M059J (cell line): ENCODE measurements around the gene SLC25A25. TPM values are rescaled to one million over a fixed set of nuclear protein-coding genes. Genes with fewer than 3 reads are reported as not detected.
A peak's percentile ranks its signal among the peaks of the same experiment; 100 is the strongest.
"Not testable (repeated sequence)": the region's sequence is repeated elsewhere in the genome, so short reads cannot be mapped to it uniquely, and the experiment has no call there.

Experiments used
- DNase-seq: peaks from one replicate; pipeline ENCODE4 v3.0.0-alpha.2; 2012; ENCODE audit warnings: low read depth
- total RNA-seq: library from RNA; depleted of rRNA; stranded (reverse); fragments of >200 nt; shearing (Covaris generic); gene quantifications from 2 replicates; pipeline ENCODE4 v1.2.3, GENCODE V29; 2014

Gene SLC25A25
- total RNA-seq, 1 experiment from 2014 or later: 19.8 TPM

DNA sequence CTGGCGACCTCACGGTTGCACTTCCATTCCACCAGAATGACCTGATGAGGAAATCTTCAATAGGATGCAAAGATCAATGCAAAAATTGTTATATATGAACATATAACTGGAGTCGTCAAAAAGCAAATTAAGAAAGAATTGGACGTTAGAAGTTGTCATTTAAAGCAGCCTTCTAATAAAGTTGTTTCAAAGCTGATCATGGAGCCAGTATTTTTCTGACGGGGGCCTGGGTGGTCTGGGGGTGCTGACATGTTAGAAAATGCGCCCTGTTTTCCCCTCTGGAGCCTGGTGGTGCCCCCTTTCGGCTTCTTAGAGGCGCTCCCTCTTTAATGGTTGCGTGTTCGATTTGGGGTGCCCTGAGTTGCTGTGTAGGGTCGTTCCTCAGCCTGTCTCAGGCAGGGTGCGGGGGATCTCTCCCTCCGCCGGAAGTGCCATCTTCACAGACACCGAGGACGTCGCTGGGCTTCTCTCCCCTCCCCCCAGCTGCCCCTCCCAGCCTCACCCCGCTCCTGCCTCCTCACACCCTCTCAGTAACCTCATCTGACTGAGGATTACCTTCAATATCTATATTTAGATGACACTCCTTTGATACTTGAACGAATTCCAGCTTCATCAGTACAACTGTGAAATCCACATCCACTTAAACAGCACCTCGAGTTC, 41.1 kb downstream of the SLC25A25 start:
- no peak for DNase-seq

DNA sequence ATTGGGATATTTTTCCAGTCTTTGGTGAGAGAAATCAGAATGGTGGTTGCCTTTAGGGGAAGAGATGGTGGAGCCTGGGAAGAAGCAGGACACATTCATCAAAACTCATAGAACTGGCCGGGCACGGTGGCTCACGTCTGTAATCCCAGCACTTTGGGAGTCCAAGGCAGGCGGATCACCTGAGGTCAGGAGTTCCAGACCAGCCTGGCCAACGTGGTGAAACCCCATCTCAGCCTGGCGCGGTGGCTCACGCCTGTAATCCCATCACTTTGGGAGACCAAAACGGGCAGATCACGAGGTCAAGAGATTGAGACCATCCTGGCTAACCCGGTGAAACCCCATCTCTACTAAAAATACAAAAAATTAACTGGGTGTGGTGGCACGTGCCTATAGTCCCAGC, 43.7 kb downstream of the SLC25A25 start:
- not testable (repeated sequence) for DNase-seq

DNA sequence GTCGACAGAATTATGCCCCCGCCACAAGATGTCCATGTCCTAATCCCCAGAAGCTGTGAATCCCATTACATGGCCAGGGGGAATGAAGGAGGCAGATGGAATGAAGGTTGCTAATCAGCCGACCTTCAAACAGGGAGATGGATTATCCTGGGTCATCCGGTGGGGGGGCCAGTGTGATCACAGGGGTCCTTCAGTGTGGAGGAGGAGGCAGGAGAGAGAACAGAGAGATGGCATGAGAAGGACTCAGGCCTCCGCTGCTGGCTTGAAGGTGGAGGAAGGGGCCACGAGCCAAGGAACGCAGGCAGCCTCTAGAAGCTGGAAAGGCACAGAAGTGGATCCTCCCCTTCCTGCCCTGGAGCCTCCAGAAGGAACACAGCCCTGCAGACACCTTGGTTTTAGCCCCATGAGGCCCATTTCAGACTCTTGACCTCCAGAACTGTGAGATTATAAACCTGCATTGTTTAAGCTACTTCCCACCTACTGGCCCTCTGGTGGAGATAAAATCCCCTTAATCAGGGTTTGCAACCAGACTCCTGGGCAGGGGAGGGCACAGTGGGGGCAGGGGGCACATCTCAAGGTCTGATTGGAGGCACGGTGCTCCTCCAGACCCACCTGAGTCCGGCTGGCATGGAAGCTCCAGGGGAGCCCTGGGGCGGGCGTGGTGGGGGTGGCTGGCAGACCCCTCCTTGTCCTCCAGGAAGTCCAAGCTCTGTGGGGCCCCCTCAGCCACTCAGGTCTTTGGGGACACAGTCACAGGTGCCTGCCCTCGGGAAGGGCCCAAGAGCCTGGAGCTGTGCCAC, 45.7 kb downstream of the SLC25A25 start:
- DNase-seq: no peak

DNA sequence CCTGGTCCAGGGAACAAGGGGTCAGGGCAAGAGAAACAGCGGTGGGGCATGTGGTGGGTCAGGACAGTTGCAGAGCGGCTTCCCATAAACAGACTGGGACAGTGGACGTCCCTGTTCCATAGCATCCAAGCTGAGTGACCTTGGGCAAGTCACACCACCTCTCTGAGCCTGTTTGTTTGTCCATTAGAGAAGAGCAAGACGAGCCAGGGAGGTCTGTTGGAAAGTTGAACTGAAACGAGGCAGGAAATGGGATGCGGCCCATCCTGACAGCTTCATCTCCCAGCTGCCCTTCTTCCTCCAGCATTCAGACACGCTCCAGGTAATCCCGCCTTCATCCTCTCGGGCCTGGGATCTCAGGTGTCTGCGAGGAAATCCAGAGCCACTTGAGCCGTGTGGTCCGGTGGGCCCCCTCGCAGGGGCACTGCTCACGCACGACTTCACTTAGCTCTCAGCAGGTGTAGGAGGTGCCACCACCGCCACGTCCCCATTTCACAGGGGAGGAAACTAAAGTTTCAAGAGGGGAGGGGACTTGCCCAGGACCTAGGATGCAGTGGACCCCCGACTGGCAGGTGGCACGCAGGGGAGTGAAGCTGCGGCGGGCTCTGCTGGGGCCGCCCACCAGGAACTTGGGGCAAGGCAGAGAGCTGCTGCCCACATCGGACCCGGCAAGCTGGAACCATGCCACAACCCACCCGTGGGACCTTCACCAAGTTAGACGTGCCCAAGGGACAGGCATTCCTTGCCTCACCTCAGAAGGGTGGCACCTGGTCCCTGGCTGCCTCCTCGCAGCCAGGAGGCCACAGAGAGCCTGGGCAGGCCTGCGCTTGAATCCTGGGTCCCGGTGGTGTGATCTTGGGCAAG, 46.5 kb downstream of the SLC25A25 start:
- no peak for DNase-seq

DNA sequence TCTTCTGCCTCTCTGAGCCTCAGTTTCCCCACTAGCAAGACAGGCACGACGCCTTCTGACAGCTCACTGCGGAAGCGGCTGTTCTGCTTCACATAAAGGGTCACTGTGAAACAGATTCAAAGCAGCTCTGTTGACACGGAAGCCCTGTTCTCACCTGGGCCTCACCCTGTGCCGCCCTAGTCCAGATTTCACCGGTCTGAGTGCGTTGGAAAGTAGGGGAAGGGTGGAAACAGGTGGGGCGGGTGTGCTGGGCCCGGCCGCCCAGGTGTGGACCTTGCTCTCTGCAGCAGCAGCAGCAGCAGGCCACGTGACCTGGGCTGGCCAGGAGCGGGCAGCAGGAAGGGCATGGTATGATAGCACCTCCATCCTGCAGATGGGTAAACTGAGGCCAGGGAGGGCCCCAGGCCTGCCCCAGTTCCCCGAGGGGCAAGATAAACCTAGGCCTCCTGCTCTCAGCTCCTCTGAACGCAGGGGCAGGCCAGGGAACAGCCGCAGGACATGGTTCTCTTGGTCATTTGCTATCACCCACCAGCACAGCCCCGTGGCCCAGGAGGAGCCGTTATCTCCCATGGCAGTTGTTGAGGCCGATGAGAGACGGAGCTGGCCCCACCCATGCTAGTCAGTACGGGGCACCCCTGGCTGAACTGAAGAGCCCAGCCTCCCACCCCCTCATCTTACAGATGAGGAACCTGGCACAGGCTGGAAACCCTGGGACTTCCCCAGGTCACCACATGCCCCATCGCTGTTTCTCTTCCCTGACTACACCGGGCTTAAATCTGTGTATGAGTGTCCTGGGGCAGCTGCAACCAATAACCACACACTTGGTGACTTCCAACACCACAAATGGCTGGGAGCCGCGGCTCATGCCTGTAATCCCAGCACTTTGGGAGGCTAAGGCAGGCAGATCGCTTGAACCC, 47.4 kb downstream of the SLC25A25 start:
- no peak for DNase-seq

DNA sequence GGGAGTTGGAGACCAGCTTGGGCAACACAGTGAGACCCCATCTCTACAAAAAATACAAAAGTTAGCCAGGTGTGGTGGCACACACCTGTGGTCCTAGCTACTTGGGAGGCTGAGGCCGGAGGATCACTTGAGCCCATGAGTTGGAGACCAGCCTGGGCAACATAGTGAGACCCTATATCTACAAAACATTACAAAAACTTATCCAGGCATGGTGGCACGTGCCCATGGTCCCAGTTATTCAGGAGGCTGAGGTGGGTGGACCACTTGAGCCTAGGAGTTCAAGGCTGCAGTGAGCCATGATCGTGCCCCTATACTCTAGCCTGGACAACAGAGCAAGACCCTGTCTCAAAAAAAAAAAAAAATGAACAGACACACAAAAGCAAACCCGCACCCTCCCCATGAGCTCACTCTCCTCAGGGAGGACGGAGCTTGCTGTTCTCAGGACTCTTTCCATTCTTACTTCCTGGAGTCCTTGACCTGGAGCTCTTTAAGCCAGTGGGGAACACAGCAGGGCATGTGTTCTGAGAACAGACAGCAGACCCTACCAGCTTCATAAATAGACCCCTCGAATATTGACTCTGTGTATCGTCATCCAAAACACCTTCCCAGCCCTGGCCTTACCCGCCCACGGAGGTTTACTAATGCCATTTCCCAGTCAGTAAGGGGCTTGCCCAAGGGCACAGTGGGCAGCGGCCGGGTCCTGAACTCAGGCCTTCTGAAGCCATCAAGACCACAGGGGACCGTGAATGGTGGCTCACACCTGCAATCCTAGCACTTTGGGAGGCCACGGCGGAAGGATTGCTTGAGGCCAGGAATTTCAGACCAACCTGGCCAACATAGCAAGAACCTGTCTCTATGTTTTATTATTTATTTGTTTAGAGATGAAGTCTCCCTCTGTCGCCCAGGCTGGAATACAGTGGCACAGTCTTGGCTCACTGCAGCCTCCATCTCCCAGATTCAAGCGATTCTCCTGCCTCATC, 48.4 kb downstream of the SLC25A25 start:
- no peak for DNase-seq

DNA sequence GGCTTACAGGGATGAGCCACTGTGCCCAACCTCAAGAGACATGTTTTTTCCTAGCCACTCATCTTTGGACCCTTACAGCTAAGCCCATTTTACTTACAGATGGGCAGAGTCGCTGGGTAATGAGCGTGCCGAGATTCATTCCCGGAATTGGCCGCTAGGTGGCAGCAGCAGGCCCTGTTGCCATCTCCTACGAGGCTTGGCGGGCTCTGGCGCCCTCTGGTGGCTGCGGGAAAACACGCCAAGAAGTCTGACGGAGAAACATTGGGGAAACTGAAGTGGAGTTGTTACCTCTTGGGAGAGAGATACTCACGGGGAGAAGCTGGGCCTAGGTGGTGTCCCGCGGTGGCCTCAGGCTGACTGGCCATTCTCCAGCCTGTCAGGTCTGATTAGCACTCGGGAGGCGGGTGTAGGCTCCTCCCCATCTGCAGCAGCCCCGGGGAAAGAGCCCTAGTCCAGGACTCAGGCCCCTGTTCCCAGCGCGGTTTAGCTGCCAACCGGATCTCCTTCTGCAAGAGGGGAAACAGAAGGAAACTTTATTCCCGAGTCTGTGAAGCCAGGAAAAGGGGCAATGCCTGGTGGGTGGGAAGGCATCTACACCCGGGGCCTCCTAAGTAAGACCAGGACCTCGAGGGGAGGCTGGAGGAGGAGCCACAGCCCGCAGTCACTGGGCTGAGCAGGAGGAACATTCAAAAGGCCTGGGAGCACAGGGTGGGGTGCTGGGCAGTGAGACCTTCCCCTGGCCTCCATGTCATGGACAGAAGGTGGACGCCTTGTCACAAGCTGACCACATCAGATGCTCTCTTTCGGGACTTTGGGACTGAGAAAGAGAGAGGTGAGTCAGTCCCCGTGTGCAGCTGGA, 49.8 kb downstream of the SLC25A25 start:
- DNase-seq: peak; percentile 82

DNA sequence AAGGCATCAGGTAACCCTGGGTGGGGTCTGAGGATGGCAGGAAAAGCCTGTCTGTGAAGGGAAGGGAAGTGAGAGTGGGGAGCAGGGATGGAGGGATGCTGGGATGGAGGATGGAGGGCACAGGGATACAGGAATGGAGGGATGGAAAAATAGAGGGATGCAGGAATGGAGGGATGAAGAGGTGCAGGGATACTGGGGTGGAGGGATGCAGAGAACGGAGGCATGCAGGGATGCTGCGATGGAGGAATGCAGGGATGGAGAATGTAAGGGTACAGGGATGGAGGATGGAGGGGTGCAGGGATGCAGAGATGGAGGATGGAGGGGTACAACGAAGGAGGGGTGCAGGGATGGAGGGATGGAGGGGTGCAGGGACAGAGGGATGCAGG, 50.4 kb downstream of the SLC25A25 start:
- no peak for DNase-seq

DNA sequence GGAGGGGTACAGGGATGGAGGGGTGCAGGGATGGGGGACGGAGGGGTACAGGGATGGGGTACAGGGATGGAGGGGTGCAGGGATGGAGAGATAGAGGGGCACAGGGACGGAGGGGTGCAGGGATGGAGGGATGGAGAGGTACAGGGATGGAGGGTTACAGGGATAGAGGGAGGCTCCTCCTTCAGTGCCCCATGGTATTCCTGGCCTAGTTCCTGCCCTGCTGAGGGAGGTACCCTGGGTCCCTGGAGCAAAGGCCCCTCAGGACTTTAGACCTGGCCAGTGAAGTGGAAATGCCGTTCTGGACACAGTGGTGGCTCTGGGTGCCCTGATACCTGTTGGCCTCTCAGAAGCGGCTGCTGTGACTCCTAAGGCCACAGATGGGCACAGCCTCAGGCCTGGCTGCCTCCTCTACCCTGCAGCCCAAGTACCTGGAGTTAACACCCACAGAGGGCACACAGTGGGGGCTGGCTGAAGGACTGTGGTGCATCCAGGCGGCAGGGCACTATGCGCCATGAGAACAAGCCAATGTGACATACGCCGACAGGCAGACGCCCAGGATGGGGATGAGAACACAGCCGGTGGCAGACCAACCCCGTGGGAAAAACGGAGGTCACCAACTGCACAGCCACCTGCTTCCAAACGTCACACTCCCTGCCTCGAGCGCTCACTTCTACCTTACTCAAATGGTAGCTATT, 51.1 kb downstream of the SLC25A25 start:
- DNase-seq: no peak

DNA sequence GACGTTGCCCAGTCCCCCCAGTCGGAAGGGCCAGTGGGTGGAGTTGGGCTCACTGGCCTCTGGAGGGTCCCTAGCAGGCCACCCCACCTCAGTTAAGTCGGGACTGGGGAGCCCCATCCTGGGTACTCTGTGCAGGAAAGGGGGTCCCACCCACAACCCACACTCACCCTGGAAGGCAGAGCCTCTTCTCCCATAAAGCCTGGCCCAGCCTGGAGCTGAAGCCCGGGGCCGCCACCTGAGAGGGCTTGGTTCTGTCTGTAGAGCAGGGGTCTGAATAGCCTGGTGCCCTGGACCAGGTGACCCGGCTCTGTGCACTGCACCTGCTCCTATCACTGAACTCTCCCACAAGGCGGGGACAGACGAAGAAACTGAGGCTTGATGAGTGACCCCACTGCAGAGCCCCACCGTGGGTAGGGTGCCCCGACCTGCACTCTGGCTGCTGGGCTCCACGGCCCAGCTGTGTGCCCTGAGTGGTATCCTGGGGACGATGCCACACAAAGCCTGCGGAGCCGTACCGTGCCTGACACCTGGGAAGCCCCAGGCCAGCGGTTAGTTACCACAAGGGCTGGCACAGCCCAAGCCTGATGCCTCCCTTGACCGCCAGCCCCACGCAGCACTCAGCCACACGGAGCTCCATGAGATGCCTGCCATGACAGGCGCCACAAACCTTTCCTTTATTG, 52.2 kb downstream of the SLC25A25 start:
- DNase-seq: no peak

DNA sequence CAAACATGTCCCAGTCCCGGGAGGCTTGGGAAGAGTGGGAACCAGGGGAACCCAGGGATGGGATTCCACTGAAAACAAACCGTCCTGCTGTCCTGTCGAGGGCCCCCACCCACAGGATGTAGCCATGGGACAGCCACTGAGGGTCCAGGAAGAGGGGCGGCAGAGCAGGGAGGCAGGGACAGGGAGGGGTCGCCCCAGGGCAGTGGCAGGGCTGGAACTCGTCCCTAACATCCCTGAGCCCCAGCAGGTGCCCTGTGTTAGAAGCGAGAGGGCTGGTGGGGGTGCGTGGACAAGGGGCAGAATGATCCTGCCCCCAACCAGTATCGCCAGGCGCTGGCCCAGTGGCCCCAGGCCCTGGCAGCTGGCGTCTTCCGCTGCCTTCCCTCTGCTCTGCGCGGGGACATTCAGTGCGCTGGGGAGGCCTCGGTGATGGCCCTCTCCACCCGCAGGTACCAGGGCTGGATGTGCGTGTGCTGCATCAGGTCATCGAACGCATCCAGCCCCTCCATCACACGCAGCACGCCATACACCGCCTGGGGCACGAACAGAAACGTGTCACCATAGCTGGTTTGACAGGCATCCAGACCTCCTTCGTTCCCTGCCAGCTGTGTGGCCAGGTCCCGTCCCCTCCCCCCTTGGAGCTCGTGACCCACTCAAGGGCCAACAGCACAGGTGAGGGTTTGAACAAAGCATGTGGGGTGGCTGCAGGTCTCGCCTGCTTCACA, 52.9 kb downstream of the SLC25A25 start:
- no peak for DNase-seq

DNA sequence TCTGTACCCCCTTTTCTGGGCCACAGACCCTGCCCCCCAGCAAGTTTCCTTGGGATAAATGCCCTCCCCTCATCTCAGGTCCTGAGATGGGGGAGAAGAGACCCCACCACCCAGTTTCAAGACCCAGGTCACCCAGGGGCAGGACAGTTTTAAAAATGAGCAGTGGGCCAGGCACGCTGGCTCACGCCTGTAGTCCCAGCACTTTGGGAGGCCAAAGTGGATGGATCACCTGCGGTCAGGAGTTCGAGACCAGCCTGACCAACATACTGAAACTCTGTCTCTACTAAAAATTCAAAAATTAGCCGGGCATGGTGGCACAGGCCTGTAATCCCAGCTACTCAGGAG, 53.4 kb downstream of the SLC25A25 start:
- no peak for DNase-seq

DNA sequence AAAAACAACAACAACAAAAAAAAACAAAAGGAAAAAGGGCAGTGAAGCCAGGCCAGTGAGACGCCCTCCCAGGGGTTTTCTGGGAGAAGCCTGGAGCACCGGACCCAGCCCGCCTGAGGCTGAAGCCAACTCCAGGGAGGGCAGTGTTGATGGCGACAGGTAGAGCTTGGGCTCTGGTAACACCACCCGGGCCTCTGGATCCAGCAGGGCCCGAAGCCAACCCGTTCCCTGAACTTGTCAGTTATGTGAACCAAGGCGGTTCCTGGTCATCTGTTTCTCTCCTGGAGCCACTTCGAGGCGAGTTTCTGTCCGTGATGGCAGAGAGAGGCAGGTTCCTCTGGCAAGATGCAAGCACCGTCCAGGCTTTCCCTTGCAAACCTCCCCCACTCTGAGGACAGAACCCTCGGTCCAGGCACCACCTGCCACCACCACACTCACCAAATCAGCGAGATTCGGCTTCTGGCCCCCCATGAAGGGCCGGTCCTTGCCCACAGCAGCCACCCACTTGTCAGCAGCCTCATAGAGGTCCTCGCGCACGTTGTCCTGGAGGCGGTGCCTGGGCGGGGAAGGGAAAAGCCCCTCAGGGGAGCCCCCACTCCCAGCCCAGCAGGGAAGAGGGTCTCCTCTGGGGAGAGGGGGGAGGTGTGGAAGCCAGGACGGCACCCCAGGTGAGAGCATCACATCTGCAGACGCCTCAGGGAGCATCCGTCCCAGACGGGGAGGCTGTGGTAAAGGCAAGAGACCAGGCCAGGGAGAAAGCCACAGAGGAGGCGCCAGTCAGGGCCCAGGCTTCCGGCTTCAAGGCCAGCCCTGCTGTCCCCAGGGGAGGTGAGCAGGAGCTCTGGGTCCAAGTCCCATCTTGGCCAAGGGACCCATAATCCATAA, 54.1 kb downstream of the SLC25A25 start:
- no peak for DNase-seq

DNA sequence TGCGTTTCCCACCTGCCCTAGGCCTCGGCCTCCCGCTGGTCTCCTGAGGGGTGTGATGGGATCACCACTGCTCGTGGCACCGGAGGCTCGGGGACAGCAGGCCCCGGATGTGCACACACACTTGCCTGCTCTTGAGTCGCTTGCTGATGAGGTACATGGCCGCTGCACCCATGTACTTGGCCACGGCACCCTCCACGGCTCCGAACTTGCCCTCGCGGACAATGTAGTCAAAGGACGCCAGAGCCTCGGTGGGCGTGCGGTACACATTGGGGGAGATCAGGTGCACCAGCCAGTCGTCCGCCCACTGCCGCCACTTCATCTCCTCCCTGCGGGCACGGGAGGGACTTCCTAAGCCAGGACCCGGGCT, 54.8 kb downstream of the SLC25A25 start:
- no peak for DNase-seq

DNA sequence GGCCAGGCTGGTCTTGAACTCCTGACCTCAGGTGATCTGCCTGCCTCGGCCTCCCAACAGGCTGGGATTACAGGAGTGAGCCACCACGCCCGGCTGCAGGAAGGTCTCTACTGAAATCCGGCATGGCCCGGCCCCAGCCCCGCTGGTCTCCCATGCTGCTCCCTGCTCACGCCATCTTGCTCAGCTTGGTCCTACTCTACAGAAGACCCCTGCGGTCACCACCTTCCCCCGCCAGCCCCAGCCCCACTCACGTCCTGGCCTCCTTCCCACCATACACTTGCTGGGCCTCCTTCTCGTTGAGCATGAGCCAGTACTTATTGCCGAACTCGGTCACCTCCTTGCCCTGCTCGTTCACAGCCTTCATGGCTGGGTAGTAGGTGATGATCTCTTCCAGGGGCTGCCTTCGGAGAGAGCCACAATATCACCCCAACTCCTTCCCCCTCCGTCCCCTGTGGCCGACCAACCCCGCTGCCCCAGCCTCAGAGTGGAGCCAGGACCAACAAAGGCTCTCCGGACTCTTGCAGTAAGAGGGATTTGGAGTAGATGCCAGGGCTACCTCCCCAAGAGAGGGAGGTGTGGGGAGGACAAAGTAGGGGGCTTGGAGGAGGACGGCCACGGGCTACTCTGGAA, 55.5 kb downstream of the SLC25A25 start:
- no peak for DNase-seq

DNA sequence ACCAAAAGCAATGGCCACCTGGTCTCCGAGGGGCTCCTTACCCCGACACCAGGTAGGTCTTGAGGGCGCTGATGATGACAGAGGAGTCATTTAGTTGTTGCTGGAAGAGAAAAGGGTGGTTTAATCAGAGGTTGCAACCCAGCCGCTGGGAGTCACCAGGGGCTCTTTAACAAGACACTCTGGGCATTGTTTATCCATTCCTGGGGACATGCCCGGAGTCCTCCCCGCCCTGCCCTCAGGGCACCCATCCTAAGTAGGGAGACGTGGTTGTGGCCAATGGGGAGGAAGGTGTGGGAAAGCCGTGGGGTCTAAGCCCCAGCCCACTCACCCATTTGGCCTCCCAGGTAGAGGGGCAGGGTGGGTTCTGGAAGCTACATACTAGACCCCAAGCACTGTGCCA, 56.4 kb downstream of the SLC25A25 start:
- no peak for DNase-seq
